Measurements from ENCODE around the gene ANKMY1. TPM values are rescaled to one million over a fixed set of nuclear protein-coding genes. Genes with fewer than 3 reads are reported as not detected.

The ANKMY1 gene
- total RNA-seq, 1 experiment from 2014 or later: 85.7 TPM

DNA sequence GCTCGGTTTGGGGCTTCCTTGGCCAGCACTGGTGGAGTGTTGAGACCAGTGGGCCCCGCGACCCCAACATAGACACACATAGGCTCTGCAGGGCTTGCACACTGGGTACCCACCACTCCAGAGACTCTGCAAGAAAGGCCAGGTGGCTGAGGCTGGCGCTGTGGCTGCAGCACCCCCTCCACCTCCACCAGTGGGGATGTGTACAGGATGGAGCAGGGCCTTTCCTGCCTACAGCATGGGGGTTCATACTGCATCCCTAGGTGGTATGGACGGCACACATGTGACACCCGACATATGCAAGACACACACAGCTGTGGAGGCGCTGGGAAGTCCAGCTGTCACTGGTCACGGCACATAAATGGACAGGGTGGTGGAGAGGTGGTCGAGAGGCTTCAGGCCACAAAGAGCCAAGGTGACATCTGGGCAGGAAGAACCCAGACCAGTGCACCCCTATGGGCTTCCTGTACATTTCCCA lies 11.8 kb upstream of the ANKMY1 start:
- TSS peak; percentile 14 for BruUV-seq (replicated peaks)
- no peak overlapping the region for H2AFZ ChIP-seq

DNA sequence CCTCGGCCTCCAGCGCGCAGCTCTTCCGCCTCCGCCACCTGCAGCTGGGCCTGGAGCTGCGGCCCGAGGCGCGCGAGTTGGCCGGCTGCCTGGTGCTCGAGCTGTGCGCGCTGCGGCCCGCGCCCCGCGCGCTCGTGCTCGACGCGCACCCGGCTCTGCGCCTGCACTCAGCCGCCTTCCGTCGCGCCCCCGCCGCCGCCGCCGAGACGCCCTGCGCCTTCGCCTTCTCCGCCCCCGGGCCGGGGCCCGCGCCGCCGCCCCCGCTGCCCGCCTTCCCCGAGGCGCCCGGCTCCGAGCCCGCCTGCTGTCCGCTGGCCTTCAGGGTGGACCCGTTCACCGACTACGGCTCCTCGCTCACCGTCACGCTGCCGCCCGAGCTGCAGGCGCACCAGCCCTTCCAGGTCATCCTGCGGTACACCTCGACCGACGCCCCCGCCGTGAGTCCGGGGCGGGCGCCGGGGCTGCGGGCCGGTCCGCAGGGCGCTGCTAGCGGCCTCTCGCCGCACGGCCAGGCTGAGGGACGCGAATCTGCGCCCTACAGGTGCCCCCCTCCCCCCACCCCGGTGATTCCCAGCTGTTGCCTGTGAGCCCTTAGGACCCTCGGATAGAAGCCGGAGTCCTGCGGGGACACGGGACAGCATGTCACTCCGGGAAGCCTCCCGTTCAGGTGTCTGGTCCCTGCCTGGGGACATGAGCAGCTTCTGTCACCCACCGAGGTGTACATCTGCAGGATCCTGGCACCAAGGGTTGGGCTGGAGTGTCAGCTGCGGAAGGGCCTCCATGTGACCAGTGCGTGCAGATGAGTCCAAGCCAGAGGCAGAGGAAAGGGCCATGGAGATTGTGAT lies 11.1 kb upstream of the ANKMY1 start:
- intact Hi-C loops (cut with micrococcal nuclease; ENCODE audit: unreplicated experiment): loop anchor here (5.0 to 10.0 kb wide), 7 partner anchors 57 to 504 kb away; partner anchors contain the start of gene GPC1

More for the DNA sequence above, 11.8 kb upstream of the ANKMY1 start:
- intact Hi-C loops (cut with micrococcal nuclease; ENCODE audit: unreplicated experiment): loop anchor here (5.0 to 10.0 kb wide), 7 partner anchors 57 to 505 kb away; partner anchors contain the start of gene GPC1
- Histone ChIP-seq H3K4me1 (replicated peaks; ENCODE audit: insufficient read depth) (peaks cover 43% of the 10 kb centered on the region), H4K20me1 (ENCODE audit: insufficient read depth) (peaks cover 51% of the 10 kb centered on the region), H3K9me2 (ENCODE audit: insufficient read depth) (no peaks in the 10 kb centered on the region), H3K9me3 (ENCODE audit: insufficient read depth, low read depth) (no peaks in the 10 kb centered on the region), H3K36me3 (ENCODE audit: low read depth) (no peaks in the 10 kb centered on the region), H3K79me2 (ENCODE audit: low read depth) (peaks cover 43% of the 10 kb centered on the region), H3F3A (ENCODE audit: insufficient read depth, low read depth) (peaks cover 15% of the 10 kb centered on the region), H3K4me2 (peak overlapping the region; percentile 99), H3K4me3 (peak overlapping the region; percentile 81), H3K27me3 (ENCODE audit: insufficient read depth, low read depth) (no peaks in the 10 kb centered on the region), H3K27ac (no peak overlapping the region)
- ChIA-PET CTCF (interaction anchor here (0.6 to 0.8 kb wide), 3 partner anchors 8 to 802 kb away, joined by 3 to 9 read pairs (median 7); no protein-coding TSS in a partner anchor), POLR2A (ENCODE audit: unreplicated experiment) (interaction anchor here (0.5 kb wide), 1 partner anchor 9 kb away, joined by 3 read pairs; no protein-coding TSS in a partner anchor)
- TF ChIP-seq, protein P1, sequence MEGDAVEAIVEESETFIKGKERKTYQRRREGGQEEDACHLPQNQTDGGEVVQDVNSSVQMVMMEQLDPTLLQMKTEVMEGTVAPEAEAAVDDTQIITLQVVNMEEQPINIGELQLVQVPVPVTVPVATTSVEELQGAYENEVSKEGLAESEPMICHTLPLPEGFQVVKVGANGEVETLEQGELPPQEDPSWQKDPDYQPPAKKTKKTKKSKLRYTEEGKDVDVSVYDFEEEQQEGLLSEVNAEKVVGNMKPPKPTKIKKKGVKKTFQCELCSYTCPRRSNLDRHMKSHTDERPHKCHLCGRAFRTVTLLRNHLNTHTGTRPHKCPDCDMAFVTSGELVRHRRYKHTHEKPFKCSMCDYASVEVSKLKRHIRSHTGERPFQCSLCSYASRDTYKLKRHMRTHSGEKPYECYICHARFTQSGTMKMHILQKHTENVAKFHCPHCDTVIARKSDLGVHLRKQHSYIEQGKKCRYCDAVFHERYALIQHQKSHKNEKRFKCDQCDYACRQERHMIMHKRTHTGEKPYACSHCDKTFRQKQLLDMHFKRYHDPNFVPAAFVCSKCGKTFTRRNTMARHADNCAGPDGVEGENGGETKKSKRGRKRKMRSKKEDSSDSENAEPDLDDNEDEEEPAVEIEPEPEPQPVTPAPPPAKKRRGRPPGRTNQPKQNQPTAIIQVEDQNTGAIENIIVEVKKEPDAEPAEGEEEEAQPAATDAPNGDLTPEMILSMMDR (conservative IDR thresholded peaks at IDR 0.05): no peak
- no peak for TF ChIP-seq EZH2 (IDR thresholded peaks at IDR 0.05; ENCODE audit: low read depth)
- DNase-seq: no peak

More for the DNA sequence above, 11.1 kb upstream of the ANKMY1 start:
- Histone ChIP-seq H3K4me3 (peak overlapping the region; percentile 81), H3K36me3 (ENCODE audit: low read depth) (no peaks in the 10 kb centered on the region), H3K79me2 (ENCODE audit: low read depth) (peaks cover 50% of the 10 kb centered on the region), H4K20me1 (ENCODE audit: insufficient read depth) (peaks cover 44% of the 10 kb centered on the region), H3K27me3 (ENCODE audit: insufficient read depth, low read depth) (no peaks in the 10 kb centered on the region), H3K4me1 (replicated peaks; ENCODE audit: insufficient read depth) (peaks cover 49% of the 10 kb centered on the region), H3K4me2 (peak overlapping the region; percentile 99), H3K27ac (no peak overlapping the region), H3F3A (ENCODE audit: insufficient read depth, low read depth) (peaks cover 18% of the 10 kb centered on the region), H2AFZ (no peak overlapping the region), H3K9me2 (ENCODE audit: insufficient read depth) (no peaks in the 10 kb centered on the region), H3K9me3 (ENCODE audit: insufficient read depth, low read depth) (no peaks in the 10 kb centered on the region)
- BruUV-seq (replicated peaks): no TSS peak
- ChIA-PET CTCF (interaction anchor here (0.6 to 0.8 kb wide), 3 partner anchors 8 to 802 kb away, joined by 3 to 9 read pairs (median 7); no protein-coding TSS in a partner anchor), POLR2A (ENCODE audit: unreplicated experiment) (interaction anchor here (0.5 kb wide), 1 partner anchor 9 kb away, joined by 3 read pairs; no protein-coding TSS in a partner anchor)
- no peak for TF ChIP-seq EZH2 (IDR thresholded peaks at IDR 0.05; ENCODE audit: low read depth)
- TF ChIP-seq, protein P1 (conservative IDR thresholded peaks at IDR 0.05): no peak; the same call in 1 of the 2 replicates
- peak in 1 of 2 experiments; percentile 76 for DNase-seq
